ENCODE measurements around the gene NAV2.

The NAV2 gene

DNA sequence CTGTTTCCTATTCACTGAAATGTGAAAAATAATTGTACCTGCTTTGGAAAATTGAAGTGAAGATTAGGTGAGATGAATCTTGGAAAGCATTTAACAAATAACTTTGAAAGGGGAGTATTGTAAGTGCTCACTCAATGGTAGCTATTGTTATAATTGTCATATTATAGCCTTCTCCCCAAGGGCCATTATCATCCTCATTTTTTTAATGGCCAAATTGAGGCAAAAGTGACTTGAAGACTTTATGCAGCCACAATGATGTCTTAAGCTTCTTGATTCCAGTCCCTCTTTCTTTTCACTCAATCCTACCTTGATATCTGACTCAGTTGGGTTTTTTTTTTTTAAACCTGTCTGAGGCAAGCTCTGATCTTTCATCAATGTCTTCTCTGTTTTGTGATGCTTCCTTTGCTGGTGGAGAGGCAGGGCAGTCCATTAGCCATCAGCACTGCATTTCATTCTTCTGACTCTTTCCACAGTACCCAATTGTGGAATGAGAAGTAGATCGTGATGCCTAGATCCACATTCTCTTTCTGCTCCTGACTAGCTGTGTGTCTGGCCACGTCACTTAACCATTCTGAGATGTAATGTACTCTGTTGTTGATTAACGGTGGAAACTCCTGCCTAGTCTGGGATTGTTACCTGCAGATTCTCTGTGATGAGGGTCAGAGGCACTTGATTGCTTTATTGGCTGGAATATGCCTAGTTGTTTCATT is 346.3 kb downstream of the NAV2 start:
- ChIA-PET POLR2A (no interaction called here), CTCF (interaction anchor here (1.1 to 1.2 kb wide), 2 partner anchors 10 to 73 kb away, joined by 3 read pairs; no protein-coding TSS in a partner anchor)
- Histone ChIP-seq H3K27me3 (replicated peaks in 2 of 5; ENCODE audit: control insufficient read depth in 4 of 5, insufficient read depth in 5 of 5, low read length in 4 of 5) (peaks cover 0 to 2% (median 0%) of the 10 kb centered on the region in 5 experiments), H3K27ac (ENCODE audit: insufficient read depth in 1 of 2, low read depth in 1 of 2, low read length in 2 of 2, poor library complexity in 1 of 2, severe bottlenecking in 2 of 2) (no peak overlapping the region), H3K9me3 (ENCODE audit: control extremely low read depth in 1 of 5, control insufficient read depth in 4 of 5, insufficient read depth in 2 of 5, low read depth in 1 of 5, low read length in 4 of 5) (no peaks in the 10 kb centered on the region), H3K4me1 (ENCODE audit: control extremely low read depth in 1 of 4, control insufficient read depth in 4 of 4, insufficient read depth in 4 of 4, low read length in 3 of 4) (no peaks in the 10 kb centered on the region), H3K36me3 (ENCODE audit: control insufficient read depth in 4 of 4, insufficient read depth in 4 of 4, low read length in 3 of 4) (no peaks in the 10 kb centered on the region), H3K4me3 (ENCODE audit: control insufficient read depth in 1 of 7, extremely low read depth in 1 of 7, insufficient read depth in 4 of 7, low read depth in 2 of 7, low read length in 6 of 7) (no peak overlapping the region)
- 94% methylated on average over 2 of the region's 3 CpGs for WGBS (ENCODE audit: insufficient coverage)
- no peak for DNase-seq

DNA sequence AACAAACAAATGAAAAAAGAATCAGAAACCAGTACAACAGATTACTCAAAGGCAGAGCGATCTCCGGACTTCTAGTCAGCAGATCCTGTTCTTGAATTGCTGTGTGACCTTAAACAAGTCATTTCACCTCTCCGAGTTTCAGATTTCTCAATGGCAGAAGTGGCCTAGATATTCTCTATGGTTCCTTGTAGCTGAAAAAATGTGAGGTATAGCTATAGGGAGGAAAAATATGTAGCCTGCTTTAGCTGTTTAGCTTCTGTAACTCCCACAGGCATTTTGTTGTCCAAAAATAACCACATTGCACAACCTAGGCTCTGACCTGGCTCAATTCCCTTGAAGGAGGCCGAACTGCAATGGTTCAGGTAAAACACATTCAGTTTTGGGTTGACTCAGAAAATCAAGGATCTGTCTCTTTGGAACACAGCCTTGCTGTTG is 347.0 kb downstream of the NAV2 start:
- POLR2A ChIA-PET, result no interaction called here
- H3K36me3 ChIP-seq (ENCODE audit: control insufficient read depth in 4 of 4, insufficient read depth in 4 of 4, low read length in 3 of 4), result no peaks in the 10 kb centered on the region

DNA sequence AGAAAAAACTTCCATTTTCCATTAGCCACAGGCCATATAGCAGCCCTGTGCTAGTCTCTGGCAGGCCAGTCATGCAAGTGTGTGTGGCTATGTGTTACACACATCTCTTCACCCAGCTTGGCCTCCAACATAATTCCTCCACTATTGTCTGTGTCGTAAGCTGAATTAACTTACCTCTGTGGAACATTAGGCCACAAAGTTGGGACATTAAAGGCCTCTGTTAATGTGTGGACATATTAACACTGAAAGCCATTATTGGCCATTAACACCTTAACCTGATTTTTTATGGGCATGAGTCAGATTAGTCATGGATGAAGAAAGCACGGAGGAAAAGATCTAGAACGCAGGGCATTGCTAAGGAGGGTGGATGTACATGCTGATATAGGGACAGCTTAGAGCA is 347.5 kb downstream of the NAV2 start:
- no peaks in the 10 kb centered on the region for H3K36me3 ChIP-seq (ENCODE audit: control insufficient read depth in 4 of 4, insufficient read depth in 4 of 4, low read length in 3 of 4)
- H3K27me3 ChIP-seq (replicated peaks in 2 of 5; ENCODE audit: control insufficient read depth in 4 of 5, insufficient read depth in 5 of 5, low read length in 4 of 5), result peaks cover 0 to 2% (median 0%) of the 10 kb centered on the region in 5 experiments
- H3K4me3 ChIP-seq (ENCODE audit: control insufficient read depth in 1 of 7, extremely low read depth in 1 of 7, insufficient read depth in 4 of 7, low read depth in 2 of 7, low read length in 6 of 7), result no peak overlapping the region
- WGBS (ENCODE audit: insufficient coverage), result 100% methylated on average over 2 of the region's 3 CpGs
- DNase-seq, result no peak
- ChIA-PET CTCF (interaction anchor here (1.5 kb wide), 1 partner anchor 22 kb away, joined by 5 read pairs; no protein-coding TSS in a partner anchor), POLR2A (no interaction called here)
- no peaks in the 10 kb centered on the region for H3K4me1 ChIP-seq (ENCODE audit: control extremely low read depth in 1 of 4, control insufficient read depth in 4 of 4, insufficient read depth in 4 of 4, low read length in 3 of 4)
- H3K27ac ChIP-seq (ENCODE audit: insufficient read depth in 1 of 2, low read depth in 1 of 2, low read length in 2 of 2, poor library complexity in 1 of 2, severe bottlenecking in 2 of 2), result no peak overlapping the region
- no peaks in the 10 kb centered on the region for H3K9me3 ChIP-seq (ENCODE audit: control extremely low read depth in 1 of 5, control insufficient read depth in 4 of 5, insufficient read depth in 2 of 5, low read depth in 1 of 5, low read length in 4 of 5)

More for the DNA sequence above, 347.0 kb downstream of the NAV2 start:
- Histone ChIP-seq H3K27ac (ENCODE audit: insufficient read depth in 1 of 2, low read depth in 1 of 2, low read length in 2 of 2, poor library complexity in 1 of 2, severe bottlenecking in 2 of 2) (no peak overlapping the region), H3K27me3 (replicated peaks in 2 of 5; ENCODE audit: control insufficient read depth in 4 of 5, insufficient read depth in 5 of 5, low read length in 4 of 5) (peaks cover 0 to 2% (median 0%) of the 10 kb centered on the region in 5 experiments), H3K4me1 (ENCODE audit: control extremely low read depth in 1 of 4, control insufficient read depth in 4 of 4, insufficient read depth in 4 of 4, low read length in 3 of 4) (no peaks in the 10 kb centered on the region), H3K9me3 (ENCODE audit: control extremely low read depth in 1 of 5, control insufficient read depth in 4 of 5, insufficient read depth in 2 of 5, low read depth in 1 of 5, low read length in 4 of 5) (no peaks in the 10 kb centered on the region), H3K4me3 (ENCODE audit: control insufficient read depth in 1 of 7, extremely low read depth in 1 of 7, insufficient read depth in 4 of 7, low read depth in 2 of 7, low read length in 6 of 7) (no peak overlapping the region)
- DNase-seq, result no peak
- CTCF ChIA-PET, result no interaction called here
- WGBS (ENCODE audit: insufficient coverage), result 100% methylated on average over 2 of the region's 4 CpGs

DNA sequence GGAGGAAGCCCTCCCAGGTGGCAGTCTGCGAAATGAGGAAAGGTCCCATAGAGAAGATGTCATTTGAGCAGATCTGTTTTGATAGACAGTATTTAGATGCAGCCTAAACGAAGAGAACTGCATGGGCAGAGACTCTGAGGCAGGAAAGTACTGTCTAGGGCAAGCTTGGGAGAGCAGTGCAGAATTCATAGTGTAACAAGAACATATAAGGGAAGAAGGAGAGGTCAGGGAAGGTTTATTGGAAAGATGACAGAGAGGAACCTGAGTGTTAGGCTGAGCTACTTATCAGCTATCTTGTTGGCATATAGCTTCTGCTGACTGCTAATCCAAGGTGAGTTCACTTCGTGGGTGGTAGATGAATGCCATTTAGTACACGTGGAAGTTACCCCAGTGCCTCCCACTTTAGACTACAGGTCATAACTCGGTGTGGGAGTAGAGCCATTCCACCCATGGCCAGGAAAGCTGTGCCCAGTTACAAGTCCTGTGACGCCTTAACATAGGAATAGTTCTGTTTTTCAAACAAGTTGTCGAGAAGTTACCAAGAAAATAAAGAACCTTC is 348.1 kb downstream of the NAV2 start:
- no peak for DNase-seq
- peaks cover 0 to 2% (median 0%) of the 10 kb centered on the region in 5 experiments for H3K27me3 ChIP-seq (replicated peaks in 2 of 5; ENCODE audit: control insufficient read depth in 4 of 5, insufficient read depth in 5 of 5, low read length in 4 of 5)
- ChIA-PET POLR2A (no interaction called here), CTCF (interaction anchor here (1.5 kb wide), 1 partner anchor 23 kb away, joined by 5 read pairs; no protein-coding TSS in a partner anchor)
- H3K27ac ChIP-seq (ENCODE audit: insufficient read depth in 1 of 2, low read depth in 1 of 2, low read length in 2 of 2, poor library complexity in 1 of 2, severe bottlenecking in 2 of 2), result no peak overlapping the region
- H3K4me1 ChIP-seq (ENCODE audit: control extremely low read depth in 1 of 4, control insufficient read depth in 4 of 4, insufficient read depth in 4 of 4, low read length in 3 of 4), result no peaks in the 10 kb centered on the region
- H3K36me3 ChIP-seq (ENCODE audit: control insufficient read depth in 4 of 4, insufficient read depth in 4 of 4, low read length in 3 of 4), result no peaks in the 10 kb centered on the region
- 94% methylated on average over 7 of the region's 7 CpGs for WGBS (ENCODE audit: insufficient coverage)
- H3K9me3 ChIP-seq (ENCODE audit: control extremely low read depth in 1 of 5, control insufficient read depth in 4 of 5, insufficient read depth in 2 of 5, low read depth in 1 of 5, low read length in 4 of 5), result no peaks in the 10 kb centered on the region
- H3K4me3 ChIP-seq (ENCODE audit: control insufficient read depth in 1 of 7, extremely low read depth in 1 of 7, insufficient read depth in 4 of 7, low read depth in 2 of 7, low read length in 6 of 7), result no peak overlapping the region

DNA sequence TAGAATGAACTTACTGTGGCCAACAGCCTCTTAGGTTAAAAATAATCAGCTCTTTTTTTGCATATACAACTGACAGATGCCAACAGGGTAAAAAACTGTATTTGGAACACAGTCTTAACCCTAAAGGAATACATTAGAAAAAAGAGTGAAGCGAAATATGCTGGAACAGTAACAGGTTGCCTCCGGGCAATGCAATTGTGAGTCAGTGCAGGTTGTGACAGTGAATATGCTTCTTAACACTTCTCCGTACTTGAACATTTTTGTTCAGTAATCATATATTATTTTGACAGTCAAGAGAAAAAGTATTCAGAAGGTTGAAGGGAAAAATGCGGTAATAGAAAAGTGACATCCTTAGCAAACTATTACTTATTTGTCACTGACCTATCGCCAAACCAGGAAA is 349.1 kb downstream of the NAV2 start:
- WGBS (ENCODE audit: insufficient coverage), result 95% methylated on average over 4 of the region's 5 CpGs
- no peak for DNase-seq
- Histone ChIP-seq H3K27ac (ENCODE audit: insufficient read depth in 1 of 2, low read depth in 1 of 2, low read length in 2 of 2, poor library complexity in 1 of 2, severe bottlenecking in 2 of 2) (no peak overlapping the region), H3K27me3 (replicated peaks in 2 of 5; ENCODE audit: control insufficient read depth in 4 of 5, insufficient read depth in 5 of 5, low read length in 4 of 5) (peaks cover 0 to 2% (median 0%) of the 10 kb centered on the region in 5 experiments), H3K4me1 (ENCODE audit: control extremely low read depth in 1 of 4, control insufficient read depth in 4 of 4, insufficient read depth in 4 of 4, low read length in 3 of 4) (peaks cover 0 to 5% (median 0%) of the 10 kb centered on the region in 4 experiments), H3K4me3 (ENCODE audit: control insufficient read depth in 1 of 7, extremely low read depth in 1 of 7, insufficient read depth in 4 of 7, low read depth in 2 of 7, low read length in 6 of 7) (no peak overlapping the region), H3K9me3 (ENCODE audit: control extremely low read depth in 1 of 5, control insufficient read depth in 4 of 5, insufficient read depth in 2 of 5, low read depth in 1 of 5, low read length in 4 of 5) (no peaks in the 10 kb centered on the region), H3K36me3 (ENCODE audit: control insufficient read depth in 4 of 4, insufficient read depth in 4 of 4, low read length in 3 of 4) (no peaks in the 10 kb centered on the region)
- POLR2A ChIA-PET, result no interaction called here
- CTCF ChIA-PET, result interaction anchor here (1.5 kb wide), 1 partner anchor 24 kb away, joined by 5 read pairs; no protein-coding TSS in a partner anchor

DNA sequence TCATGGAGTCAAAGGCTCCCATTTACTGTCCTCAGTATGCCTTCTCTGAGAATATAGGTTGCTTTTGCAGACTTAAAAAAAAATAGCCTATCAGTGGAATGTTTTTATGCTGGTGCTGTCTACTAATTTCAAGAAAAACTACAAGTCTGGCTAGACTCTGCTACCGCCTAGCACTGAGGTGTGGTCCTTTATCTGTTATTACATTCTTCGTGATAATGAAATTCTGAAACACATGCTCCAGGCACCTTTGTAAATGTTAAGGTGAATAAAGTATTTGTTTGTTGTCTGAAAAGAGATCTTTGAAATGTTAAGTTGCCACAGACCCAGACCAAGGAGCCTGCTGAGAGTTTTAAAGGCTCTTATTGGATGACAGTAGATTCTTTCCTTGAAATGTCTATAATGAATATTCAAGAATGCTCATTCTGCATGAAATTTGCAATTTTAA is 352.3 kb downstream of the NAV2 start:
- Histone ChIP-seq H3K27ac (ENCODE audit: insufficient read depth in 1 of 2, low read depth in 1 of 2, low read length in 2 of 2, poor library complexity in 1 of 2, severe bottlenecking in 2 of 2) (no peak overlapping the region), H3K4me1 (ENCODE audit: control extremely low read depth in 1 of 4, control insufficient read depth in 4 of 4, insufficient read depth in 4 of 4, low read length in 3 of 4) (peaks cover 0 to 7% (median 0%) of the 10 kb centered on the region in 4 experiments), H3K9me3 (ENCODE audit: control extremely low read depth in 1 of 5, control insufficient read depth in 4 of 5, insufficient read depth in 2 of 5, low read depth in 1 of 5, low read length in 4 of 5) (no peaks in the 10 kb centered on the region), H3K27me3 (replicated peaks in 2 of 5; ENCODE audit: control insufficient read depth in 4 of 5, insufficient read depth in 5 of 5, low read length in 4 of 5) (no peaks in the 10 kb centered on the region), H3K4me3 (ENCODE audit: control insufficient read depth in 1 of 7, extremely low read depth in 1 of 7, insufficient read depth in 4 of 7, low read depth in 2 of 7, low read length in 6 of 7) (no peak overlapping the region), H3K36me3 (ENCODE audit: control insufficient read depth in 4 of 4, insufficient read depth in 4 of 4, low read length in 3 of 4) (no peaks in the 10 kb centered on the region)
- ChIA-PET POLR2A (no interaction called here), CTCF (no interaction called here)
- WGBS (ENCODE audit: insufficient coverage), result 100% methylated on average over 1 of the region's 2 CpGs
- no peak for DNase-seq

DNA sequence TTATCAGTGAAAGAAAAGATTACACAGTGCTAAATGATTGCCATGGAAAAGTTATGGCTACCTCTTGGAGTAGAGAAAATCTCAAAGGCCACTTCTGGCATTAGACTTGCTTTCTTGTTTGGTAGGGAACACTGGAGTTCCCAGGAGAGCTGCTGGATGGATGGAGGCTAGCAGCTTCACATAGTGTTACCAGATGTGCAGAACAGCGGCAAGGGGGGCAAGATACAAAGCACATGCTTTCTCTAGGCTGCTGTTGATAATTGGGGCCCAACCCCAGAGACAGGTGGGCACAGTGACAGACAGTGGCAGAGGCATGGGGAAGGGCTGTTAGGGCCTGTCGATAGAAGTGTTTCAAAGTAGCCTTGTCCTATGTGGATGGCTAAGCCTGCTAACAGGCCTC is 352.8 kb downstream of the NAV2 start:
- ChIA-PET CTCF (no interaction called here), POLR2A (no interaction called here)
- DNase-seq, result no peak
- 100% methylated on average over 2 of the region's 2 CpGs for WGBS (ENCODE audit: insufficient coverage)
- Histone ChIP-seq H3K4me1 (ENCODE audit: control extremely low read depth in 1 of 4, control insufficient read depth in 4 of 4, insufficient read depth in 4 of 4, low read length in 3 of 4) (peaks cover 0 to 7% (median 0%) of the 10 kb centered on the region in 4 experiments), H3K36me3 (ENCODE audit: control insufficient read depth in 4 of 4, insufficient read depth in 4 of 4, low read length in 3 of 4) (no peaks in the 10 kb centered on the region), H3K27me3 (replicated peaks in 2 of 5; ENCODE audit: control insufficient read depth in 4 of 5, insufficient read depth in 5 of 5, low read length in 4 of 5) (no peaks in the 10 kb centered on the region), H3K4me3 (ENCODE audit: control insufficient read depth in 1 of 7, extremely low read depth in 1 of 7, insufficient read depth in 4 of 7, low read depth in 2 of 7, low read length in 6 of 7) (no peak overlapping the region), H3K27ac (ENCODE audit: insufficient read depth in 1 of 2, low read depth in 1 of 2, low read length in 2 of 2, poor library complexity in 1 of 2, severe bottlenecking in 2 of 2) (no peak overlapping the region), H3K9me3 (ENCODE audit: control extremely low read depth in 1 of 5, control insufficient read depth in 4 of 5, insufficient read depth in 2 of 5, low read depth in 1 of 5, low read length in 4 of 5) (no peaks in the 10 kb centered on the region)
